Spleen (tissue), 11 donors: ENCODE data around the gene RHBDD1. TPM values are rescaled to one million over a fixed set of nuclear protein-coding genes. Genes with fewer than 3 reads are reported as not detected.

Source experiments
- DNase-seq: peaks from one replicate; pipeline ENCODE4 v3.0.0-alpha.2; 2020
- H3K27ac ChIP-seq, 8 donors: fragments of 200-600 bp; sonication (generic) in 7 of 8; 1 replicate in 4 of 8; 2 replicates in 4 of 8; pipeline versions ENCODE4 v1.5.0 to v1.8.0; 2016 to 2021; ENCODE audit warnings: inconsistent platforms in 4 of 8, mild to moderate bottlenecking in 4 of 8, moderate library complexity in 1 of 8
- H3K27me3 ChIP-seq, 7 donors: fragments of 200-600 bp; sonication (generic) in 6 of 7; replicated peaks in 1 of 7; 1 replicate in 4 of 7; 2 replicates in 3 of 7; pipeline versions ENCODE4 v1.5.0 to v1.8.0; 2016 to 2021; ENCODE audit warnings: inconsistent platforms in 3 of 7, mild to moderate bottlenecking in 1 of 7
- H3K36me3 ChIP-seq, 6 donors: fragments of 200-600 bp; sonication (generic) in 5 of 6; 1 replicate in 4 of 6; 2 replicates in 2 of 6; pipeline versions ENCODE4 v1.5.0 to v1.8.0; 2016 to 2021; ENCODE audit warnings: inconsistent platforms in 2 of 6
- H3K4me1 ChIP-seq, 6 donors: fragments of 200-600 bp; sonication (generic) in 5 of 6; 1 replicate in 3 of 6; 2 replicates in 3 of 6; pipeline versions ENCODE4 v1.5.0 to v1.8.0; 2016 to 2021; ENCODE audit warnings: inconsistent platforms in 3 of 6
- H3K4me3 ChIP-seq, 8 donors: fragments of 200-600 bp; sonication (generic) in 7 of 8; 1 replicate in 4 of 8; 2 replicates in 4 of 8; pipeline versions ENCODE4 v1.5.0 to v1.8.0; 2016 to 2021; ENCODE audit warnings: inconsistent platforms in 4 of 8, mild to moderate bottlenecking in 4 of 8, moderate library complexity in 2 of 8
- H3K9me3 ChIP-seq, 8 donors: fragments of 200-600 bp; sonication (generic) in 7 of 8; 1 replicate in 4 of 8; 2 replicates in 4 of 8; pipeline versions ENCODE4 v1.5.0 to v1.8.0; 2016 to 2021; ENCODE audit warnings: inconsistent platforms in 4 of 8
- POLR2A ChIP-seq, 3 donors: fragments of 450-650 bp; IDR thresholded peaks; one replicate each; pipeline ENCODE4 v1.5.1; 2017; ENCODE audit warnings: antibody characterized with exemption in 3 of 3, mild to moderate bottlenecking in 1 of 3
- POLR2AphosphoS5 ChIP-seq, 3 donors: sonication (generic); formaldehyde crosslinking; IDR thresholded peaks; one replicate each; pipeline ENCODE4 v1.5.1; 2017; ENCODE audit warnings: antibody characterized with exemption in 3 of 3
- WGBS, 5 donors: extraction: QIAGEN DNeasy Blood & Tissue Kit in 3 of 5; methylation state at CpG; one replicate each; pipeline versions ENCODE4 v1.1.5 to v1.1.7; 2013 to 2018; 5-methylcytosine and 5-hydroxymethylcytosine counted together
- intact Hi-C: fragments of 100-400 bp; cut with DNase I; formaldehyde crosslinking; loops from one replicate; pipeline ENCODE4 v1.15.0; 2023; ENCODE audit warnings: low total_unique reads
- polyA plus RNA-seq, 3 donors: library from polyadenylated mRNA; stranded (reverse); fragments of 200-250 nt; gene quantifications; one replicate each; pipeline ENCODE4 v1.2.1, GENCODE V29; 2013
- total RNA-seq, 7 donors: library from RNA; depleted of rRNA in 3 of 7; stranded (reverse); fragments of >200 nt in 3 of 7; fragmentation: NEBNext Ultra II Directional in 4 of 7; extraction: Animal tissue kit (Norgen Biotek cat#: 25700) in 4 of 7; gene quantifications; one replicate each; pipeline versions ENCODE4 v1.1.0 to v1.2.1, GENCODE V29; 2016 to 2021
- TF ChIP-seq, protein P1 (sequence below), 11 experiments: fragments of 200-600 bp in 7 of 11; fragments of 450-650 bp in 4 of 11; sonication (generic) in 4 of 11; IDR thresholded peaks in 8 of 11; conservative IDR thresholded peaks in 3 of 11; 1 replicate in 7 of 11; 2 replicates in 4 of 11; pipeline versions ENCODE4 v1.4.0 to v1.8.0; 2016 to 2021; ENCODE audit warnings: antibody characterized with exemption in 11 of 11, inconsistent platforms in 4 of 11, mild to moderate bottlenecking in 1 of 11
- donor health status: healthy with polysubstance abuse.
- donor health status: DM: no; HTN: no; CAD: no; lungs with moderate emphysema.
- donor health status: DM: no; HTN: no; CAD: no.
- donor health status: Bipolar disorder and iron deficiency.
- donor health status: healthy.
- donor health status: DM: no; HTN: no; CAD: no.
- donor health status: DM: yes; HTN: yes; CAD: no.

RHBDD1 gene
- total and polyA plus RNA-seq, 10 donors: 6.1 to 67.5 (median 32.8) TPM

DNA sequence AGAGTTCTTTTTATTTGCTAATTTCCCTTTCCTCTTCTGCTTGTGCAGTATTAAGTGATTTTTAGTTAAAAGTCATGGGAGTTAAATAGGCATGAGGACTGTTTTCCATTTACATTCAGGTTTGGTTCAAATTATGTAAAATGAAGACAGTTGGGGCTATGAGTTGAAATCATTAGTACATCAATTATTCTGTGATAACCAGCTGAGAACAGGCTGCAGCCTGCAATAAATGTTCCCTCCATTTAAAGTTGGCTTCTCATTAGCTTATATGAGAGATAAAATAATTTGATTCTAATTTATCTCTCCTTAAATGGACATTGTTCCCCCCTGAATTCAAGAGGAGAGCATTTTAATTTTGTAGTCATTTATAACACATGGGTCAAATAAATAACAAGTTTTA, 48.3 kb downstream of the RHBDD1 start:
- Histone ChIP-seq H3K27ac (no peak overlapping the region), H3K27me3 (no peaks in the 10 kb centered on the region), H3K4me1 (no peaks in the 10 kb centered on the region), H3K4me3 (no peak overlapping the region), H3K36me3 (peaks cover 0 to 19% (median 0%) of the 10 kb centered on the region in 6 donors), H3K9me3 (peaks cover 0 to 6% (median 0%) of the 10 kb centered on the region in 8 donors)
- intact Hi-C loops: no loop called here
- no peak for DNase-seq
- TF ChIP-seq, protein P1, sequence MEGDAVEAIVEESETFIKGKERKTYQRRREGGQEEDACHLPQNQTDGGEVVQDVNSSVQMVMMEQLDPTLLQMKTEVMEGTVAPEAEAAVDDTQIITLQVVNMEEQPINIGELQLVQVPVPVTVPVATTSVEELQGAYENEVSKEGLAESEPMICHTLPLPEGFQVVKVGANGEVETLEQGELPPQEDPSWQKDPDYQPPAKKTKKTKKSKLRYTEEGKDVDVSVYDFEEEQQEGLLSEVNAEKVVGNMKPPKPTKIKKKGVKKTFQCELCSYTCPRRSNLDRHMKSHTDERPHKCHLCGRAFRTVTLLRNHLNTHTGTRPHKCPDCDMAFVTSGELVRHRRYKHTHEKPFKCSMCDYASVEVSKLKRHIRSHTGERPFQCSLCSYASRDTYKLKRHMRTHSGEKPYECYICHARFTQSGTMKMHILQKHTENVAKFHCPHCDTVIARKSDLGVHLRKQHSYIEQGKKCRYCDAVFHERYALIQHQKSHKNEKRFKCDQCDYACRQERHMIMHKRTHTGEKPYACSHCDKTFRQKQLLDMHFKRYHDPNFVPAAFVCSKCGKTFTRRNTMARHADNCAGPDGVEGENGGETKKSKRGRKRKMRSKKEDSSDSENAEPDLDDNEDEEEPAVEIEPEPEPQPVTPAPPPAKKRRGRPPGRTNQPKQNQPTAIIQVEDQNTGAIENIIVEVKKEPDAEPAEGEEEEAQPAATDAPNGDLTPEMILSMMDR (IDR thresholded peaks at IDR 0.05 in 8 of 11, conservative IDR thresholded peaks at IDR 0.05 in 3 of 11): no peak
- no peak for TF ChIP-seq POLR2A (IDR thresholded peaks at IDR 0.05)

DNA sequence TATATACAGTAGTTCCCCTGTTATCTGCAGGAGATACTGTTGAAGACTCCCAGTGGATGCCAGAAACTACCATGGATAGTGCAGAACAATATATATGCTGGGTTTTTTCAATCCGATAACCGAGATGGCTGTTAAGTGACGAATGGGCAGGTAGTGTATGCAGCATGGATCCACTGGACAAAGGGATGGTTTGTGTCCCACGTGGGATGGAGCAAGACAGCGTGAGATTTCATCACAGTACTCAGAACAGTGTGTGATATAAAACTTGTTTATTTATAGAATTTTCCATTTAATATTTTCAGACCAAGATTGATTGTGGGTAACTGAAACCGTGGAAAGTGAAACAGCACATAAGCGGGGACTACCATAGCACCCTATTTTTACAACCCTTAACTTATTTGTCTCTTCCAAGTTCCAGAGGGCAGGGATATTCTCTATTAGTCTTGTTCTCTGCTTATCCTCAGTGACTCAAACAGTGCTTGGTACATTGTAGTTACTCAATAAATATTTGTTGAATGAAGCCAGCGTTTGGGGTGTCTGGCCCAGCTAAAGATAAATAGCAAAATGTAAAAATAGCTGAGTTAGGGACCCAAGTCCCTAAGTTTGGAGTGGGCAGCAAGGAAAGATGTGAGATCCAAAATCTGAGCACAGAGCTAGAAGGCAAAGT, 50.0 kb downstream of the RHBDD1 start:
- Histone ChIP-seq H3K36me3 (peaks cover 0 to 18% (median 0%) of the 10 kb centered on the region in 6 donors), H3K27ac (no peak overlapping the region), H3K4me1 (no peaks in the 10 kb centered on the region), H3K9me3 (peaks cover 0 to 6% (median 0%) of the 10 kb centered on the region in 8 donors), H3K27me3 (no peaks in the 10 kb centered on the region), H3K4me3 (no peak overlapping the region)
- TF ChIP-seq POLR2A (IDR thresholded peaks at IDR 0.05): no peak
- TF ChIP-seq, protein P1 (IDR thresholded peaks at IDR 0.05 in 8 of 11, conservative IDR thresholded peaks at IDR 0.05 in 3 of 11): no peak
- TF ChIP-seq POLR2AphosphoS5 (IDR thresholded peaks at IDR 0.05): no peak
- WGBS, 5 donors: 87 to 92% (median 92%) methylated on average over 8 of the region's 8 CpGs
- intact Hi-C loops: no loop called here
- DNase-seq: no peak

DNA sequence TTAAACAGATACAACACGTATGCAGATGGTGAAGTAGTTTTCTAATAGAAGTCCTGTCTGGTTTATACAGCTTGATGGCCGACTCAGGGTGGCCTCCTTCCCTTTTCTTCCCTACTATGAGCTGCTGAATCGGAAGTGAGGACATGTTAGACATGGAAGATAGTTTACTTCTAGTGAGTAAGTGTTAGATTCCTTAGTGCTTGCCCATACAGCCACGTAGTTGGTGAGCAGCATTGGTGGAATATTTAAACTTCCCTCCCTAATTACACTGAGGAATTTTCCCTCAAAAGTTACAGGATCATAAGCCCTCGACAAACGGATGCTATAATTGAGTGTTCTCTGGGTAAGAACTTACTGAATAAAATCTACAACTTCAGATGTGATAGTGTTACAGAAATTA, 52.1 kb downstream of the RHBDD1 start:
- peaks cover 0 to 5% (median 0%) of the 10 kb centered on the region in 6 donors for H3K36me3 ChIP-seq
- intact Hi-C loops: no loop called here
- no peaks in the 10 kb centered on the region for H3K9me3 ChIP-seq
- H3K4me3 ChIP-seq: no peak overlapping the region
- no peaks in the 10 kb centered on the region for H3K27me3 ChIP-seq
- H3K27ac ChIP-seq: no peak overlapping the region
- H3K4me1 ChIP-seq: no peaks in the 10 kb centered on the region
- TF ChIP-seq POLR2AphosphoS5 (IDR thresholded peaks at IDR 0.05): no peak
- TF ChIP-seq POLR2A (IDR thresholded peaks at IDR 0.05): no peak
- TF ChIP-seq, protein P1 (IDR thresholded peaks at IDR 0.05 in 8 of 11, conservative IDR thresholded peaks at IDR 0.05 in 3 of 11): no peak
- no peak for DNase-seq
- WGBS, 5 donors: 86 to 94% (median 91%) methylated on average over 6 of the region's 6 CpGs

DNA sequence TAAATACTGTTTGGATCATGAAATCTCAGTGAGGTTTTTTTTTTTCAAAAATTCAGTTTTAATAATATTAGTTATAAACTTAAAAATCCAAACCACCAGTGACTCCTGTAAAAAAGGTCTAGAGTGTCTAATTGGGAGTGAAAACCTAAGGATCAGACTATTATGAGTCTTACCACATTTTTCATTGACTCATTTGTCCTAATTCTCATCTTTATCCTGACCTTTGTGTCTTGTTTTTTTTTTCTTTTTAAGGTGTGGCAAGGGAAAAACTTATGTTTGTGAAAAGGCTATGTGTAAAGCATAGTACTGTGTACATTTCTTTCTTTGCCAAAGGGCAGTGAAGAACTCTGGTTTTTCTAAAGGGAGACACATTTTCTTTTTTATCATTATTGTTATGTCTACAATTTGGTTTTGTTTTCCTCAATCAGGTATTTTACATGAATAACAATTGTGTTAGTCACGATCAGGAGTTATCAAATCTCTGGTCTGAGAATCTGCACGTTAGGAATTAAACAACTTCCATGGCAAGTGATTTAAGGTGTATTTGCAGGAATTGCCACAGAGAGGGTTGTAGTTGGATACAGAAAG, 52.6 kb downstream of the RHBDD1 start:
- Histone ChIP-seq H3K9me3 (no peaks in the 10 kb centered on the region), H3K36me3 (no peaks in the 10 kb centered on the region), H3K27ac (no peak overlapping the region), H3K27me3 (no peaks in the 10 kb centered on the region), H3K4me1 (no peaks in the 10 kb centered on the region), H3K4me3 (no peak overlapping the region)
- intact Hi-C loops: no loop called here
- 94 to 99% (median 98%) methylated on average over 2 of the region's 2 CpGs for WGBS, 5 donors
- TF ChIP-seq POLR2AphosphoS5 (IDR thresholded peaks at IDR 0.05): no peak
- TF ChIP-seq, protein P1 (IDR thresholded peaks at IDR 0.05 in 8 of 11, conservative IDR thresholded peaks at IDR 0.05 in 3 of 11): no peak
- no peak for DNase-seq
